ENCODE results near the gene COL5A2.

The COL5A2 gene

DNA sequence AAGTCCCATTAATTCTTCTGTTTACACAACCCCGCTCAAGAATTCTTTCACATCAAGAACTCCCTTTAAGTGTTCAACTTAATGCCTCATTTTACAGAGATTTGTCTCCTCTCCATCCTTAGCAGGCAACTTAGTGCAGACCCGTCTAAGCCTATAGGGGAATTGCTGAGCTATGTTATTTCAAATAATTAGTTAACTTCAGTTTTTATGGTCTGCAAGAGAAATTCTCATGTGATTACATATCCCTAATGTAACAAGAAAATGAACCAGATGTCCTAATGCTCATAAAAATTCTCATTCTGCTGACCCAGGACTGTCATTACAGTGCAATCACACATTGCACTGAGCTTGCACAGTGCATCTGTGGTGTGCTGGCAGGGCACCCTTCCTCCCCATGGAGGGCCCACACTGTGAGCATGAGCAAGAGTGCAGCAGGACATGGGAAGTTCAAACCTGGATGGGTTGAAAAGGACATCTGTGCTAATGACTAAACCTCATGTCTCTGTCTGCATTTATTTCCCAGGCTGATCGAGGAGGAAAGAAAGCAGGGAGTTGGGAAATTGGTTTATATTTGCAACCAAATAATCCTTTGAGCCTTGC, 97.1 kb downstream of the COL5A2 start:
- Histone ChIP-seq H3K9ac (ENCODE audit: low read depth, low read length, poor library complexity, severe bottlenecking) (no peak overlapping the region), H3K4me1 (ENCODE audit: insufficient read depth, low read length, poor library complexity, severe bottlenecking) (no peaks in the 10 kb centered on the region), H4K20me1 (ENCODE audit: insufficient read depth, low read length, poor library complexity, severe bottlenecking) (no peaks in the 10 kb centered on the region), H2AFZ (ENCODE audit: low read length) (no peak overlapping the region), H3K9me2 (replicated peaks; ENCODE audit: low read depth, low read length) (no peaks in the 10 kb centered on the region), H3K4me2 (ENCODE audit: low read depth, low read length, poor library complexity, severe bottlenecking) (no peak overlapping the region), H3F3A (ENCODE audit: low read depth) (no peaks in the 10 kb centered on the region), H3K36me3 (ENCODE audit: insufficient read depth, low read length) (no peaks in the 10 kb centered on the region), H3K27me3 (ENCODE audit: insufficient read depth, low read length, poor library complexity, severe bottlenecking) (no peaks in the 10 kb centered on the region), H3K4me3 (ENCODE audit: low read length, poor library complexity, severe bottlenecking) (no peak overlapping the region), H3K9me3 (ENCODE audit: insufficient read depth, low read depth, low read length) (no peaks in the 10 kb centered on the region), H3K79me2 (ENCODE audit: insufficient read depth, low read length) (no peaks in the 10 kb centered on the region)
- no peak for TF ChIP-seq EZH2phosphoT487 (IDR thresholded peaks at IDR 0.05; ENCODE audit: borderline replicate concordance)
- TF ChIP-seq, protein P1, sequence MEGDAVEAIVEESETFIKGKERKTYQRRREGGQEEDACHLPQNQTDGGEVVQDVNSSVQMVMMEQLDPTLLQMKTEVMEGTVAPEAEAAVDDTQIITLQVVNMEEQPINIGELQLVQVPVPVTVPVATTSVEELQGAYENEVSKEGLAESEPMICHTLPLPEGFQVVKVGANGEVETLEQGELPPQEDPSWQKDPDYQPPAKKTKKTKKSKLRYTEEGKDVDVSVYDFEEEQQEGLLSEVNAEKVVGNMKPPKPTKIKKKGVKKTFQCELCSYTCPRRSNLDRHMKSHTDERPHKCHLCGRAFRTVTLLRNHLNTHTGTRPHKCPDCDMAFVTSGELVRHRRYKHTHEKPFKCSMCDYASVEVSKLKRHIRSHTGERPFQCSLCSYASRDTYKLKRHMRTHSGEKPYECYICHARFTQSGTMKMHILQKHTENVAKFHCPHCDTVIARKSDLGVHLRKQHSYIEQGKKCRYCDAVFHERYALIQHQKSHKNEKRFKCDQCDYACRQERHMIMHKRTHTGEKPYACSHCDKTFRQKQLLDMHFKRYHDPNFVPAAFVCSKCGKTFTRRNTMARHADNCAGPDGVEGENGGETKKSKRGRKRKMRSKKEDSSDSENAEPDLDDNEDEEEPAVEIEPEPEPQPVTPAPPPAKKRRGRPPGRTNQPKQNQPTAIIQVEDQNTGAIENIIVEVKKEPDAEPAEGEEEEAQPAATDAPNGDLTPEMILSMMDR (conservative IDR thresholded peaks at IDR 0.05; ENCODE audit: low read length): no peak

DNA sequence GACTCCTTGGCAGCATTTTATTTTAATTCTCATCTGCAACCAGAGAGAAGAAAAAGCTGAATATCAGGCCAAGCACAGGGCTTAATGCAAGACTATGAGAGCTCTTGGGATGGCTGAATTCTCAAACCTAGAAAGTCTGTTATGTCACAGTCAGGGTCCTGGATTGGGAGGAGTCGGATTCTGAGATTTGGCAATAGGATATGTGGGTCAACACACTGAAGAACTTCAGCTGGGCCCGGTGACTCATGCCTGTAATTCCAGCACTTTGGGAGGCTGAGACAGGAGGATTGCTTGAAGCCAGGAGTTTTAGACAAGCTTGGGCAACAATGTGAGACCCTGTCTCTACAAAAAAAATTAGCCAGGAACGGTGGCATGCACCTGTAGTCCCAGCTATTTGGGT, 103.0 kb downstream of the COL5A2 start:
- Histone ChIP-seq H3K9me3 (ENCODE audit: insufficient read depth, low read depth, low read length) (no peaks in the 10 kb centered on the region), H3K27me3 (ENCODE audit: insufficient read depth, low read length, poor library complexity, severe bottlenecking) (no peaks in the 10 kb centered on the region), H3K9ac (ENCODE audit: low read depth, low read length, poor library complexity, severe bottlenecking) (no peak overlapping the region), H3K4me2 (ENCODE audit: low read depth, low read length, poor library complexity, severe bottlenecking) (no peak overlapping the region), H3K9me2 (replicated peaks; ENCODE audit: low read depth, low read length) (no peaks in the 10 kb centered on the region), H3K4me3 (ENCODE audit: low read length, poor library complexity, severe bottlenecking) (no peak overlapping the region), H3K4me1 (ENCODE audit: insufficient read depth, low read length, poor library complexity, severe bottlenecking) (no peaks in the 10 kb centered on the region), H3K36me3 (ENCODE audit: insufficient read depth, low read length) (no peaks in the 10 kb centered on the region), H4K20me1 (ENCODE audit: insufficient read depth, low read length, poor library complexity, severe bottlenecking) (no peaks in the 10 kb centered on the region), H3F3A (ENCODE audit: low read depth) (no peaks in the 10 kb centered on the region), H3K79me2 (ENCODE audit: insufficient read depth, low read length) (no peaks in the 10 kb centered on the region), H2AFZ (ENCODE audit: low read length) (no peak overlapping the region)
- TF ChIP-seq EZH2phosphoT487 (IDR thresholded peaks at IDR 0.05; ENCODE audit: borderline replicate concordance): no peak
- TF ChIP-seq, protein P1 (conservative IDR thresholded peaks at IDR 0.05; ENCODE audit: low read length): no peak

DNA sequence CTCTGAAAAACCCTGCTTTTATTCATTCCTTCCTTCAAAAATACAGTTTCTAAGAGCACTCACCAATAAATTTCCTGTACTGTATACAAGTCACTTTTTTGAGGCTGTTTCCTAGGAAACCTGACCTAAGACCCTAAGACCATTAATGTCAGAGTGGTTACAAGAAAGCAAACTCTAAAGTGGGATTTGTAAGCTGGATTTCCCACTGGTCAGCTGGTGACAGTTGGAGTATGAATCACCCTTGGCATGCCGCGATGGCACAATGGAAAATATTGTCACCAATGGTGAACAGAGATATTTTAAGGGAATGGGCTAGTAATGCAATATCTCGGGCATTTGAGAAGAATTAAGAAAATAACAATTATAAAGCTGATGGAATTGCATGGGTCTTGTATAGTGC, 103.4 kb downstream of the COL5A2 start:
- no peak for TF ChIP-seq EZH2phosphoT487 (IDR thresholded peaks at IDR 0.05; ENCODE audit: borderline replicate concordance)
- TF ChIP-seq, protein P1 (conservative IDR thresholded peaks at IDR 0.05; ENCODE audit: low read length): no peak
- no peaks in the 10 kb centered on the region for H3K36me3 ChIP-seq (ENCODE audit: insufficient read depth, low read length)
- no peak overlapping the region for H2AFZ ChIP-seq (ENCODE audit: low read length)
- no peaks in the 10 kb centered on the region for H4K20me1 ChIP-seq (ENCODE audit: insufficient read depth, low read length, poor library complexity, severe bottlenecking)
- no peaks in the 10 kb centered on the region for H3K27me3 ChIP-seq (ENCODE audit: insufficient read depth, low read length, poor library complexity, severe bottlenecking)
- H3K79me2 ChIP-seq (ENCODE audit: insufficient read depth, low read length): no peaks in the 10 kb centered on the region
- no peak overlapping the region for H3K4me3 ChIP-seq (ENCODE audit: low read length, poor library complexity, severe bottlenecking)
- no peaks in the 10 kb centered on the region for H3F3A ChIP-seq (ENCODE audit: low read depth)
- H3K9me3 ChIP-seq (ENCODE audit: insufficient read depth, low read depth, low read length): no peaks in the 10 kb centered on the region
- H3K9ac ChIP-seq (ENCODE audit: low read depth, low read length, poor library complexity, severe bottlenecking): no peak overlapping the region
- no peak overlapping the region for H3K4me2 ChIP-seq (ENCODE audit: low read depth, low read length, poor library complexity, severe bottlenecking)
- no peaks in the 10 kb centered on the region for H3K4me1 ChIP-seq (ENCODE audit: insufficient read depth, low read length, poor library complexity, severe bottlenecking)
- H3K9me2 ChIP-seq (replicated peaks; ENCODE audit: low read depth, low read length): no peaks in the 10 kb centered on the region
